Hepatocyte (in vitro differentiated cells): ENCODE measurements around the gene FUT1. TPM values are rescaled to one million over a fixed set of nuclear protein-coding genes. Genes with fewer than 3 reads are reported as not detected.
A peak's percentile ranks its signal among the peaks of the same experiment; 100 is the strongest.

Source experiments
- DNase-seq: peaks from one replicate; pipeline ENCODE4 v3.0.0-alpha.2; 2016; ENCODE audit warnings: low spot score
- H2AFZ ChIP-seq: fragments of 200-600 bp; sonication (generic); 2 replicates; pipeline ENCODE4 v1.6.0; 2016; ENCODE audit warnings: antibody characterized with exemption, mild to moderate bottlenecking
- H3K27ac ChIP-seq: fragments of 200-600 bp; sonication (generic); 2 replicates; pipeline ENCODE4 v1.5.1; 2016; ENCODE audit warnings: mild to moderate bottlenecking
- H3K27me3 ChIP-seq: fragments of 200-600 bp; sonication (generic); 2 replicates; pipeline ENCODE4 v1.6.1; 2016
- H3K36me3 ChIP-seq: fragments of 200-600 bp; sonication (generic); replicated peaks from 2 replicates; pipeline ENCODE4 v1.5.1; 2016; ENCODE audit warnings: low read depth; ENCODE audit not compliant: insufficient read depth
- H3K4me1 ChIP-seq: fragments of 200-600 bp; sonication (generic); 2 replicates; pipeline ENCODE4 v1.5.1; 2016; ENCODE audit warnings: mild to moderate bottlenecking, moderate library complexity; ENCODE audit not compliant: insufficient read depth
- H3K4me2 ChIP-seq: fragments of 200-600 bp; sonication (generic); 2 replicates; pipeline ENCODE4 v1.6.0; 2016
- H3K4me3 ChIP-seq: fragments of 200-600 bp; sonication (generic); 2 replicates; pipeline ENCODE4 v1.5.1; 2016; ENCODE audit warnings: mild to moderate bottlenecking
- H3K79me2 ChIP-seq: fragments of 200-600 bp; sonication (generic); 2 replicates; pipeline ENCODE4 v1.6.0; 2017; ENCODE audit warnings: mild to moderate bottlenecking
- H3K9me2 ChIP-seq: fragments of 200-600 bp; sonication (generic); replicated peaks from 2 replicates; pipeline ENCODE4 v1.6.0; 2017; ENCODE audit warnings: mild to moderate bottlenecking; ENCODE audit not compliant: insufficient read depth
- H3K9me3 ChIP-seq: fragments of 200-600 bp; sonication (generic); 2 replicates; pipeline ENCODE4 v1.5.1; 2016; ENCODE audit warnings: low read depth, mild to moderate bottlenecking
- H4K20me1 ChIP-seq: fragments of 200-600 bp; sonication (generic); 2 replicates; pipeline ENCODE4 v1.6.0; 2016; ENCODE audit warnings: mild to moderate bottlenecking; ENCODE audit not compliant: insufficient read depth, poor library complexity, severe bottlenecking
- CTCF ChIP-seq: fragments of 200-600 bp; sonication (generic); IDR thresholded peaks from 2 replicates; pipeline ENCODE4 v1.5.1; 2016; ENCODE audit warnings: antibody characterized with exemption, mild to moderate bottlenecking; ENCODE audit not compliant: poor library complexity
- EZH2 ChIP-seq: fragments of 200-600 bp; sonication (generic); IDR thresholded peaks from 2 replicates; pipeline ENCODE4 v1.6.1; 2016; ENCODE audit warnings: antibody characterized with exemption, mild to moderate bottlenecking, borderline replicate concordance
- EZH2phosphoT487 ChIP-seq: fragments of 200-600 bp; sonication (generic); IDR thresholded peaks from one replicate; pipeline ENCODE4 v1.6.1; 2018; ENCODE audit warnings: antibody characterized with exemption, mild to moderate bottlenecking, low read depth, moderate library complexity; ENCODE audit not compliant: unreplicated experiment, severe bottlenecking
- WGBS: methylation state at CpG from one replicate; pipeline ENCODE4 v1.1.6; 2016; ENCODE audit warnings: low lambda C conversion rate; ENCODE audit errors: missing lambda C conversion rate; 5-methylcytosine and 5-hydroxymethylcytosine counted together
- polyA plus RNA-seq: library from polyadenylated mRNA; unstranded; fragments of >200 nt; fragmentation: Nextera tagmentation; extraction: Ambion mirVana; gene quantifications from 2 replicates; pipeline ENCODE4 v1.2.1, GENCODE V29; 2016
- total RNA-seq: library from RNA; depleted of rRNA; stranded (reverse); fragments of >200 nt; gene quantifications from 2 replicates; pipeline ENCODE4 v1.2.3, GENCODE V29; 2014

Gene FUT1
- total and polyA plus RNA-seq, 2 experiments from 2014 or later, result 2.4 to 4.3 TPM

DNA sequence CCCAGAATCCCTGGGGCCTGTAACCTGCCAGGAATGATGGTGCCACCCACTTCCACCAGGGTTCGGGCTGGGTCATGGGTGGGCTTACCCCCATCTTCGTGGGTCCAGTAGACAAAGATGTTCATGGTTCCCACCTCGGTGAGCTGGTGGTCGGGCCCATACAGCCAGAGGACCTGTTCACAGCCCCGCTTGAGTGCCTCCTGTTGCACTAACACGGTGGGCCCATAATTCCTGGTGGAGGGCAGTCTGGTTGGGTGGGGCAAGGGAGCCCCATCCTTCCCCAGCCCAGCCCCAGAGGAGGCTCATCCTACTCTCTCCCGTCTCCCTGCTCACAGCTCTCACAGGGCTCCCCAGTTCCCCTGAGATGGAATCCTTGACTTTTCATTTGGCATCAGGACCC is 44.7 kb upstream of the FUT1 start:
- no peaks in the 10 kb centered on the region for H3K9me2 ChIP-seq
- no peaks in the 10 kb centered on the region for H3K9me3 ChIP-seq
- peaks cover 4% of the 10 kb centered on the region for H3K4me1 ChIP-seq
- DNase-seq, result no peak
- H3K4me3 ChIP-seq, result no peak overlapping the region
- H3K4me2 ChIP-seq, result no peak overlapping the region
- H3K27me3 ChIP-seq, result no peaks in the 10 kb centered on the region
- H4K20me1 ChIP-seq, result no peaks in the 10 kb centered on the region
- H3K27ac ChIP-seq, result no peak overlapping the region
- TF ChIP-seq EZH2phosphoT487, result no peak
- H3K79me2 ChIP-seq, result no peaks in the 10 kb centered on the region
- H3K36me3 ChIP-seq, result no peaks in the 10 kb centered on the region
- whole genome bisulfite sequencing, result 92% methylated on average over 7 of the region's 7 CpGs
- no peak overlapping the region for H2AFZ ChIP-seq

DNA sequence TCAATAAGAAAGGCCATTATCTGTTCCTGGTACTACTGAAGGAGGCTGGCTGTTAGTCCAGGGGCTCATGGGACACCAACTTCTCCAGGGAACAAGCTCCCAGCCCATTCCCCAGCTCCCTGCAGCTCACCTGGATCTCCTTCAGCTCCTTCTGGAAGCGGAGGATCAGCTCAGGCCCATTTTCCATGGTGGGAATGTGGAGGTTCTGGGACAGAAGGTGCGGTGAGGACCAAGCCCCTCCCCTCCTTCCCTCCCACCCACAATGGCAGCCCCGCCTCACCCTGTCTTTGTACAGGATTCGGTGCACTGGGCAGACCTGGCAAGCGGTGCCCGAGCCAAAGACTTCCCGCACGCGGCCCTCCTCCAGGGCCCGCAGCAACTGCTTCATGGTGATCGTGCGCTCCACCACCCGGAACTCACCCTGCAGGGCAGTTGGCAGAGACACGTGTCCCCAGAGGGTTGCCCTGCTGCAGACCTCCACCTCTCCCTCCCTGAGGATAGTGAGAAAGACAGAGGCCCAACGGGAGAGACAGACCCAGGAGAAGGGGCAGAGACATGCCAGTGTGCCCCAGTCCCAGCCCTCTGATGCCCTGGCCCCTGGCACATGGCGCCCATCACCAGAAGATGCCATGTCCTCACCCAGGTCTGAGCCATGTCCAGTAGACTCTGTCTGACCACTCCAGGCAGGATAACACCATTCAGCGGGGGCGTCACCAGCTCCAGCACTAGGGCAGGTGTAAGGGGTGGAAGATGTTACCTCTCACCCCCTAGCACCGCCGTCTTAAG is 44.0 kb upstream of the FUT1 start:
- H3K79me2 ChIP-seq, result no peaks in the 10 kb centered on the region
- H3K4me1 ChIP-seq, result peaks cover 4% of the 10 kb centered on the region
- no peak for DNase-seq
- 94% methylated on average over 20 of the region's 20 CpGs for WGBS
- H3K9me3 ChIP-seq, result no peaks in the 10 kb centered on the region
- no peak overlapping the region for H2AFZ ChIP-seq
- no peak overlapping the region for H3K4me2 ChIP-seq
- no peaks in the 10 kb centered on the region for H4K20me1 ChIP-seq
- H3K27ac ChIP-seq, result peak overlapping the region; percentile 56
- H3K4me3 ChIP-seq, result no peak overlapping the region
- no peaks in the 10 kb centered on the region for H3K9me2 ChIP-seq
- H3K36me3 ChIP-seq, result no peaks in the 10 kb centered on the region
- H3K27me3 ChIP-seq, result no peaks in the 10 kb centered on the region
- TF ChIP-seq EZH2 (no peak), CTCF (no peak), EZH2phosphoT487 (no peak)

DNA sequence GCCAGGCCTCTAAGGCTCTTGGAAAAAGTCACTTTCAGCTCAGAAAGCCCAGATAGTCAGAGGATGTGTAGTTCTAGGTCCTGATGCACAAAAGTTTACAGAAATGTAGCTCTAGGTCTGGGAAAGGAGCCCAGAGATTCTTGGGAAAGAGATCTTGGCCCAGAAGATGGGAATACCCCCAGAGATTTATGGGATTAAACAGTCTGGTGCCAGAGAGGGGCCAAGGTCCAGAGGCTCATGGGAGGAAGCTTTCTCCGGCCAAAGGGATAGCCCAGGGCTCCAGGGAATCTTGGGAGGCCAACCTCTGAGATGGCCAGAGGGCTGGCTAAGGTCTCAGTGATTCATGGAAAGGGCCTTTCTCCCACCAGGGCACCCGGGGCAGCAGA is 43.2 kb upstream of the FUT1 start:
- peak; percentile 44 for DNase-seq
- Histone ChIP-seq H3K4me1 (peaks cover 4% of the 10 kb centered on the region), H3K27me3 (no peaks in the 10 kb centered on the region), H4K20me1 (no peaks in the 10 kb centered on the region), H3K9me2 (no peaks in the 10 kb centered on the region), H3K79me2 (no peaks in the 10 kb centered on the region), H3K9me3 (no peaks in the 10 kb centered on the region), H3K36me3 (no peaks in the 10 kb centered on the region), H3K4me2 (no peak overlapping the region), H3K4me3 (no peak overlapping the region), H3K27ac (peak overlapping the region; percentile 56), H2AFZ (no peak overlapping the region)
- TF ChIP-seq CTCF (no peak), EZH2phosphoT487 (no peak), EZH2 (no peak)
- WGBS, result 54% methylated on average over 2 of the region's 2 CpGs

DNA sequence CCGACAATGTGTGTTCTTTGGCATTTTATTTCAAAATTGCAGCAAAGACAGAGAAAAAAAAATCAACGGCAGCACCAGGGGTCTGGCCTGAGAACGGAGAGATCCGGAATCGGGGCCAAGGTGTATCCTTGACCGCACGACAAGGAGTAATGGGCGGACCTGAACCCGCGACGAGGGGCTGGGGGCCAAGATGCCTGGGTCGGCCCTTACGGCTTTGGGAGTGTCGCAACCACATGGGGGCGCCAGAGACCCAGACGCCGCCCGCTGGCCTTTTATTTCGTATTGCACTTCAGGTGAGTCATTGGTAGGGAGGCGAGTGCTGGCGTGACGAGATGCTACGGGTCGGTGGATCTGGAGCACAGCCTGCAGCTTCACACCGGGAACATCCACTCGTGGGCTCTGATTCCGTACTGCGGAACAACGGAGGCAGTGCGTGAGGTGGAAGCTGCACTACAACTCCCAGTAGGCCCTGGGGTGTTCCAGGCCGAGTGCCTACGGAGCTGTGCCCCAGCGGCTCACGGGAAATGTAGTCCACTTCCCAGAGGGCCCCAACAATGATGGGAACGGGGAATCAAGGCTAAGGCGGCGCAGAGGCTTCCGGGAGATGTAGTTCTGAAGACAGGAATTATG is 42.7 kb upstream of the FUT1 start:
- DNase-seq, result peak; percentile 95
- no peaks in the 10 kb centered on the region for H3K9me3 ChIP-seq
- H3K4me3 ChIP-seq, result peak overlapping the region; percentile 12
- no peak for TF ChIP-seq EZH2phosphoT487
- peak; percentile 99 for TF ChIP-seq CTCF
- no peaks in the 10 kb centered on the region for H4K20me1 ChIP-seq
- peaks cover 4% of the 10 kb centered on the region for H3K4me1 ChIP-seq
- H3K36me3 ChIP-seq, result no peaks in the 10 kb centered on the region
- 4% methylated on average over 38 of the region's 38 CpGs for WGBS
- H3K4me2 ChIP-seq, result peak overlapping the region; percentile 79
- no peaks in the 10 kb centered on the region for H3K27me3 ChIP-seq
- H3K79me2 ChIP-seq, result no peaks in the 10 kb centered on the region
- peak overlapping the region; percentile 51 for H2AFZ ChIP-seq
- H3K9me2 ChIP-seq, result no peaks in the 10 kb centered on the region
- peak overlapping the region; percentile 56 for H3K27ac ChIP-seq
